ENCODE results near the gene APOBEC3F.
"Not testable (repeated sequence)": the region's sequence is repeated elsewhere in the genome, so short reads cannot be mapped to it uniquely, and the experiment has no call there.

APOBEC3F gene

GRCh38 chr22:39063904-39064303 lies 23.2 kb downstream of the APOBEC3F start:
- H3K4me1 ChIP-seq (ENCODE audit: control insufficient read depth, insufficient read depth, low read length); H3K9me3 ChIP-seq (ENCODE audit: control insufficient read depth, insufficient read depth, low read length); H3K9ac ChIP-seq (ENCODE audit: low read depth, low read length); H3K27me3 ChIP-seq (ENCODE audit: control insufficient read depth, insufficient read depth, low read length); H3K36me3 ChIP-seq (ENCODE audit: control insufficient read depth, insufficient read depth, low read length); H3K4me3 ChIP-seq (ENCODE audit: low read depth, low read length): not testable (repeated sequence)

- H3K4me3 ChIP-seq (ENCODE audit: low read depth, low read length); H3K9ac ChIP-seq (ENCODE audit: low read depth, low read length); H3K9me3 ChIP-seq (ENCODE audit: control insufficient read depth, insufficient read depth, low read length); H3K27me3 ChIP-seq (ENCODE audit: control insufficient read depth, insufficient read depth, low read length); H3K4me1 ChIP-seq (ENCODE audit: control insufficient read depth, insufficient read depth, low read length); H3K36me3 ChIP-seq (ENCODE audit: control insufficient read depth, insufficient read depth, low read length): not testable (repeated sequence)
Measured at GRCh38 chr22:39066442-39067276, 26.0 kb downstream of the APOBEC3F start.

- no peak overlapping the region for H3K4me3 ChIP-seq (ENCODE audit: low read depth, low read length)
- H3K4me1 ChIP-seq (ENCODE audit: control insufficient read depth, insufficient read depth, low read length) = no peaks in the 10 kb centered on the region
- H3K9me3 ChIP-seq (ENCODE audit: control insufficient read depth, insufficient read depth, low read length) = no peaks in the 10 kb centered on the region
- no peak overlapping the region for H3K9ac ChIP-seq (ENCODE audit: low read depth, low read length)
- no peaks in the 10 kb centered on the region for H3K27me3 ChIP-seq (ENCODE audit: control insufficient read depth, insufficient read depth, low read length)
- H3K36me3 ChIP-seq (ENCODE audit: control insufficient read depth, insufficient read depth, low read length) = no peaks in the 10 kb centered on the region
Measured at GRCh38 chr22:39068033-39068785, 27.5 kb downstream of the APOBEC3F start.

- Histone ChIP-seq H3K4me3 (ENCODE audit: low read depth, low read length) (no peak overlapping the region), H3K27me3 (ENCODE audit: control insufficient read depth, insufficient read depth, low read length) (no peaks in the 10 kb centered on the region), H3K9ac (ENCODE audit: low read depth, low read length) (no peak overlapping the region), H3K36me3 (ENCODE audit: control insufficient read depth, insufficient read depth, low read length) (no peaks in the 10 kb centered on the region), H3K9me3 (ENCODE audit: control insufficient read depth, insufficient read depth, low read length) (no peaks in the 10 kb centered on the region), H3K4me1 (ENCODE audit: control insufficient read depth, insufficient read depth, low read length) (no peaks in the 10 kb centered on the region)
Measured at GRCh38 chr22:39070186-39070585, 29.5 kb downstream of the APOBEC3F start.

- H3K9me3 ChIP-seq (ENCODE audit: control insufficient read depth, insufficient read depth, low read length); H3K27me3 ChIP-seq (ENCODE audit: control insufficient read depth, insufficient read depth, low read length); H3K4me1 ChIP-seq (ENCODE audit: control insufficient read depth, insufficient read depth, low read length); H3K9ac ChIP-seq (ENCODE audit: low read depth, low read length); H3K36me3 ChIP-seq (ENCODE audit: control insufficient read depth, insufficient read depth, low read length); H3K4me3 ChIP-seq (ENCODE audit: low read depth, low read length): not testable (repeated sequence)
Measured at GRCh38 chr22:39072581-39072981, 31.9 kb downstream of the APOBEC3F start.

- no peaks in the 10 kb centered on the region for H3K4me1 ChIP-seq (ENCODE audit: control insufficient read depth, insufficient read depth, low read length)
Measured at GRCh38 chr22:39073981-39074380, 33.3 kb downstream of the APOBEC3F start.

GRCh38 chr22:39076155-39077025 lies 35.7 kb downstream of the APOBEC3F start:
- H3K9me3 ChIP-seq (ENCODE audit: control insufficient read depth, insufficient read depth, low read length); H3K27me3 ChIP-seq (ENCODE audit: control insufficient read depth, insufficient read depth, low read length); H3K9ac ChIP-seq (ENCODE audit: low read depth, low read length); H3K4me1 ChIP-seq (ENCODE audit: control insufficient read depth, insufficient read depth, low read length); H3K36me3 ChIP-seq (ENCODE audit: control insufficient read depth, insufficient read depth, low read length): not testable (repeated sequence)
- H3K4me3 ChIP-seq (ENCODE audit: low read depth, low read length) = peak overlapping the region; percentile 22

More at GRCh38 chr22:39073981-39074380, 33.3 kb downstream of the APOBEC3F start:
- Histone ChIP-seq H3K36me3 (ENCODE audit: control insufficient read depth, insufficient read depth, low read length) (no peaks in the 10 kb centered on the region), H3K27me3 (ENCODE audit: control insufficient read depth, insufficient read depth, low read length) (no peaks in the 10 kb centered on the region), H3K4me3 (ENCODE audit: low read depth, low read length) (no peak overlapping the region), H3K9me3 (ENCODE audit: control insufficient read depth, insufficient read depth, low read length) (no peaks in the 10 kb centered on the region), H3K9ac (ENCODE audit: low read depth, low read length) (no peak overlapping the region)

GRCh38 chr22:39077026-39077840 lies 36.6 kb downstream of the APOBEC3F start, which contains the start of gene APOBEC3G:
APOBEC3G (plus strand) TSS chr22:39077275; CDS start chr22:39077362, 87 bp downstream.
- not testable (repeated sequence) for H3K4me1 ChIP-seq (ENCODE audit: control insufficient read depth, insufficient read depth, low read length); H3K27me3 ChIP-seq (ENCODE audit: control insufficient read depth, insufficient read depth, low read length); H3K9me3 ChIP-seq (ENCODE audit: control insufficient read depth, insufficient read depth, low read length); H3K9ac ChIP-seq (ENCODE audit: low read depth, low read length); H3K36me3 ChIP-seq (ENCODE audit: control insufficient read depth, insufficient read depth, low read length)
- H3K4me3 ChIP-seq (ENCODE audit: low read depth, low read length) = peak within 1 kb of the TSS; percentile 22

GRCh38 chr22:39077912-39078311 lies 37.2 kb downstream of the APOBEC3F start:
- H3K4me3 ChIP-seq (ENCODE audit: low read depth, low read length) = peak overlapping the region; percentile 8
- not testable (repeated sequence) for H3K36me3 ChIP-seq (ENCODE audit: control insufficient read depth, insufficient read depth, low read length); H3K9me3 ChIP-seq (ENCODE audit: control insufficient read depth, insufficient read depth, low read length); H3K27me3 ChIP-seq (ENCODE audit: control insufficient read depth, insufficient read depth, low read length); H3K9ac ChIP-seq (ENCODE audit: low read depth, low read length); H3K4me1 ChIP-seq (ENCODE audit: control insufficient read depth, insufficient read depth, low read length)

GRCh38 chr22:39078329-39078728 lies 37.7 kb downstream of the APOBEC3F start:
- Histone ChIP-seq H3K27me3 (ENCODE audit: control insufficient read depth, insufficient read depth, low read length) (no peaks in the 10 kb centered on the region), H3K36me3 (ENCODE audit: control insufficient read depth, insufficient read depth, low read length) (no peaks in the 10 kb centered on the region), H3K4me3 (ENCODE audit: low read depth, low read length) (no peak overlapping the region), H3K9ac (ENCODE audit: low read depth, low read length) (no peak overlapping the region), H3K4me1 (ENCODE audit: control insufficient read depth, insufficient read depth, low read length) (no peaks in the 10 kb centered on the region), H3K9me3 (ENCODE audit: control insufficient read depth, insufficient read depth, low read length) (no peaks in the 10 kb centered on the region)

- not testable (repeated sequence) for H3K4me3 ChIP-seq (ENCODE audit: low read depth, low read length); H3K9ac ChIP-seq (ENCODE audit: low read depth, low read length); H3K9me3 ChIP-seq (ENCODE audit: control insufficient read depth, insufficient read depth, low read length); H3K4me1 ChIP-seq (ENCODE audit: control insufficient read depth, insufficient read depth, low read length); H3K36me3 ChIP-seq (ENCODE audit: control insufficient read depth, insufficient read depth, low read length); H3K27me3 ChIP-seq (ENCODE audit: control insufficient read depth, insufficient read depth, low read length)
Measured at GRCh38 chr22:39079054-39079637, 38.5 kb downstream of the APOBEC3F start.

Data from iPS-15b (cell line).